ENCODE data around the gene MAPK8IP3. TPM values are rescaled to one million over a fixed set of nuclear protein-coding genes. Genes with fewer than 3 reads are reported as not detected.

MAPK8IP3 gene
- polyA plus RNA-seq, 3 donors, result 1.1 to 185 (median 2.1) TPM

GRCh38 chr16:1665829-1666228 lies 40.2 kb upstream of the MAPK8IP3 start:
- Mint-ChIP-seq H3K27ac (no peak overlapping the region), H3K4me3 (no peak overlapping the region), H3K4me1 (no peaks in the 10 kb centered on the region), H3K9me3 (no peaks in the 10 kb centered on the region), H3K27me3 (ENCODE audit: low read depth in 3 of 3) (peaks cover 0 to 1% (median 0%) of the 10 kb centered on the region in 3 donors), H3K36me3 (peaks cover 87 to 94% of the 10 kb centered on the region in 2 donors)
- Histone ChIP-seq H3K4me1 (ENCODE audit: control insufficient read depth in 1 of 2, insufficient read depth in 2 of 2, low read length in 2 of 2) (no peaks in the 10 kb centered on the region), H3K4me3 (replicated peaks in 1 of 3; ENCODE audit: low read depth in 2 of 3, low read length in 3 of 3) (no peak overlapping the region), H3K27me3 (ENCODE audit: control insufficient read depth in 2 of 2, insufficient read depth in 2 of 2, low read length in 2 of 2) (no peaks in the 10 kb centered on the region), H3K36me3 (replicated peaks in 1 of 2; ENCODE audit: control insufficient read depth in 1 of 2, insufficient read depth in 2 of 2, low read length in 2 of 2) (peaks cover 91 to 97% of the 10 kb centered on the region in 2 donors), H3K9me3 (replicated peaks in 1 of 2; ENCODE audit: control insufficient read depth in 1 of 2, insufficient read depth in 1 of 2, low read length in 2 of 2) (no peaks in the 10 kb centered on the region), H3K4me2 (replicated peaks; ENCODE audit: extremely low read depth, low read length, poor library complexity, severe bottlenecking) (no peak overlapping the region), H3K27ac (ENCODE audit: low read depth in 1 of 2, low read length in 2 of 2) (no peak overlapping the region), H3K9ac (ENCODE audit: insufficient read depth, low read length, poor library complexity, severe bottlenecking) (no peak overlapping the region), H4K20me1 (ENCODE audit: insufficient read depth, low read length) (no peaks in the 10 kb centered on the region), H2AFZ (ENCODE audit: insufficient read depth, low read depth, low read length, poor library complexity, severe bottlenecking) (no peak overlapping the region), H3K79me2 (ENCODE audit: insufficient read depth, low read length) (no peaks in the 10 kb centered on the region)
- no peak for DNase-seq
- intact Hi-C loops (cut with micrococcal nuclease), result no loop called here
- no peak for TF ChIP-seq CTCF (IDR thresholded peaks at IDR 0.05)
- 98% methylated on average over 11 of the region's 15 CpGs for WGBS (ENCODE audit: insufficient coverage)

DNA sequence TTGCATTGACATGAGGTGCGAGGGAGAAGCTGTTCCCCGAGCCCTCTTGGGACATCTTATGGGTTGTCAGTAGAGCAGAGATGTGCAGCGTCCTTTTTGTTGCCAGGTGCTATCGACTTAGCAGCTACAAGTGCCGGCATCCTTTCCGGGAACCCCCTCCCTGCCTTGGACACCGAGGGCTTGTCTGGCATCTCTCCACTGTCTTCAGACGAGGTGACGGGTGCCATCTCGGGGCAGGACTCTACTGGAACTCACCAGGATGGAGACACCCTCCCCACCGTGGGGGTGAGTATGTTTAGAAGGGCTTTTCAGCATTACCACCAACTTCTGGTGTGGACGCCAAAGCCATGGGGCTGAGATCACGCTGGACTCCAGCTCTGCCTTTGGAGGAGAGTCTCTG lies 39.7 kb upstream of the MAPK8IP3 start:
- Histone ChIP-seq H3K4me1 (ENCODE audit: control insufficient read depth in 1 of 2, insufficient read depth in 2 of 2, low read length in 2 of 2) (no peaks in the 10 kb centered on the region), H4K20me1 (ENCODE audit: insufficient read depth, low read length) (no peaks in the 10 kb centered on the region), H3K27ac (ENCODE audit: low read depth in 1 of 2, low read length in 2 of 2) (no peak overlapping the region), H3K9ac (ENCODE audit: insufficient read depth, low read length, poor library complexity, severe bottlenecking) (no peak overlapping the region), H3K4me3 (replicated peaks in 1 of 3; ENCODE audit: low read depth in 2 of 3, low read length in 3 of 3) (no peak overlapping the region), H3K27me3 (ENCODE audit: control insufficient read depth in 2 of 2, insufficient read depth in 2 of 2, low read length in 2 of 2) (no peaks in the 10 kb centered on the region), H2AFZ (ENCODE audit: insufficient read depth, low read depth, low read length, poor library complexity, severe bottlenecking) (no peak overlapping the region), H3K36me3 (replicated peaks in 1 of 2; ENCODE audit: control insufficient read depth in 1 of 2, insufficient read depth in 2 of 2, low read length in 2 of 2) (peaks cover 96 to 99% of the 10 kb centered on the region in 2 donors), H3K79me2 (ENCODE audit: insufficient read depth, low read length) (no peaks in the 10 kb centered on the region), H3K4me2 (replicated peaks; ENCODE audit: extremely low read depth, low read length, poor library complexity, severe bottlenecking) (no peak overlapping the region), H3K9me3 (replicated peaks in 1 of 2; ENCODE audit: control insufficient read depth in 1 of 2, insufficient read depth in 1 of 2, low read length in 2 of 2) (no peaks in the 10 kb centered on the region)
- Mint-ChIP-seq H3K4me1 (no peaks in the 10 kb centered on the region), H3K4me3 (no peak overlapping the region), H3K9me3 (no peaks in the 10 kb centered on the region), H3K36me3 (peaks cover 92 to 97% of the 10 kb centered on the region in 2 donors), H3K27ac (no peak overlapping the region), H3K27me3 (ENCODE audit: low read depth in 3 of 3) (peaks cover 0 to 1% (median 0%) of the 10 kb centered on the region in 3 donors)
- intact Hi-C loops (cut with micrococcal nuclease), result no loop called here
- 96% methylated on average over 8 of the region's 13 CpGs for WGBS (ENCODE audit: insufficient coverage)
- no peak for DNase-seq
- TF ChIP-seq CTCF (IDR thresholded peaks at IDR 0.05), result no peak
